ENCODE data around the gene STX16. TPM values are rescaled to one million over a fixed set of nuclear protein-coding genes. Genes with fewer than 3 reads are reported as not detected.

Gene STX16
- total RNA-seq, 1 experiment from 2014 or later = 97.0 TPM

- no peak for TF ChIP-seq CTCF (IDR thresholded peaks at IDR 0.05; ENCODE audit: insufficient read depth in 1 of 2, low read depth in 1 of 2, low read length in 1 of 2, severe bottlenecking in 1 of 2, unreplicated experiment in 1 of 2)
- no peaks in the 10 kb centered on the region for H3K4me1 Mint-ChIP-seq (ENCODE audit: low read depth, unreplicated experiment)
- no TSS peak for BruUV-seq (replicated peaks)
- H3K9me3 Mint-ChIP-seq (ENCODE audit: unreplicated experiment) = no peaks in the 10 kb centered on the region
- H3K27me3 Mint-ChIP-seq (ENCODE audit: insufficient read depth, unreplicated experiment) = peaks cover 3% of the 10 kb centered on the region
- Histone ChIP-seq H3K4me3 (ENCODE audit: low read depth, low read length) (no peak overlapping the region), H3K9me3 (no peaks in the 10 kb centered on the region), H3K36me3 (ENCODE audit: control insufficient read depth, insufficient read depth, low read length) (no peaks in the 10 kb centered on the region), H3K4me1 (peaks cover 8% of the 10 kb centered on the region), H3K27me3 (replicated peaks; ENCODE audit: control insufficient read depth, insufficient read depth, low read length) (no peaks in the 10 kb centered on the region; the same call in 1 of the 2 replicates)
- POLR2A ChIA-PET = no interaction called here
- H3K27ac Mint-ChIP-seq (ENCODE audit: unreplicated experiment) = no peak overlapping the region
- CTCF ChIA-PET = interaction anchor here (1.6 kb wide), 1 partner anchor 40 kb away, joined by 5 read pairs; the partner anchor contains the start of gene STX16
- H3K4me3 Mint-ChIP-seq (ENCODE audit: unreplicated experiment) = no peak overlapping the region
- H3K36me3 Mint-ChIP-seq (ENCODE audit: insufficient read depth, unreplicated experiment) = no peaks in the 10 kb centered on the region
- no peak for DNase-seq
- intact Hi-C loops (cut with micrococcal nuclease; ENCODE audit: unreplicated experiment) = no loop called here
These were observed 40.3 kb upstream of the STX16 start for GRCh38 chr20:58610811-58611210.

GRCh38 chr20:58611236-58612030 lies 39.6 kb upstream of the STX16 start:
- Mint-ChIP-seq H3K4me3 (ENCODE audit: unreplicated experiment) (no peak overlapping the region), H3K27ac (ENCODE audit: unreplicated experiment) (no peak overlapping the region), H3K9me3 (ENCODE audit: unreplicated experiment) (no peaks in the 10 kb centered on the region), H3K36me3 (ENCODE audit: insufficient read depth, unreplicated experiment) (no peaks in the 10 kb centered on the region), H3K4me1 (ENCODE audit: low read depth, unreplicated experiment) (no peaks in the 10 kb centered on the region), H3K27me3 (ENCODE audit: insufficient read depth, unreplicated experiment) (peaks cover 3% of the 10 kb centered on the region)
- no peaks in the 10 kb centered on the region for H3K36me3 ChIP-seq (ENCODE audit: control insufficient read depth, insufficient read depth, low read length)
- no TSS peak for BruUV-seq (replicated peaks)
- peak; percentile 31 to 53 for DNase-seq
- no peaks in the 10 kb centered on the region for H3K9me3 ChIP-seq
- intact Hi-C loops (cut with micrococcal nuclease; ENCODE audit: unreplicated experiment) = no loop called here
- H3K4me1 ChIP-seq = peaks cover 8% of the 10 kb centered on the region
- H3K27me3 ChIP-seq (replicated peaks; ENCODE audit: control insufficient read depth, insufficient read depth, low read length) = no peaks in the 10 kb centered on the region; the same call in 1 of the 2 replicates
- H3K4me3 ChIP-seq (ENCODE audit: low read depth, low read length) = no peak overlapping the region
- CTCF ChIA-PET = interaction anchor here (1.0 to 1.6 kb wide), 2 partner anchors 19 to 40 kb away, joined by 3 to 5 read pairs; partner anchors contain the start of gene STX16
- no peak for TF ChIP-seq CTCF (IDR thresholded peaks at IDR 0.05; ENCODE audit: insufficient read depth in 1 of 2, low read depth in 1 of 2, low read length in 1 of 2, severe bottlenecking in 1 of 2, unreplicated experiment in 1 of 2)
- POLR2A ChIA-PET = no interaction called here

DNA sequence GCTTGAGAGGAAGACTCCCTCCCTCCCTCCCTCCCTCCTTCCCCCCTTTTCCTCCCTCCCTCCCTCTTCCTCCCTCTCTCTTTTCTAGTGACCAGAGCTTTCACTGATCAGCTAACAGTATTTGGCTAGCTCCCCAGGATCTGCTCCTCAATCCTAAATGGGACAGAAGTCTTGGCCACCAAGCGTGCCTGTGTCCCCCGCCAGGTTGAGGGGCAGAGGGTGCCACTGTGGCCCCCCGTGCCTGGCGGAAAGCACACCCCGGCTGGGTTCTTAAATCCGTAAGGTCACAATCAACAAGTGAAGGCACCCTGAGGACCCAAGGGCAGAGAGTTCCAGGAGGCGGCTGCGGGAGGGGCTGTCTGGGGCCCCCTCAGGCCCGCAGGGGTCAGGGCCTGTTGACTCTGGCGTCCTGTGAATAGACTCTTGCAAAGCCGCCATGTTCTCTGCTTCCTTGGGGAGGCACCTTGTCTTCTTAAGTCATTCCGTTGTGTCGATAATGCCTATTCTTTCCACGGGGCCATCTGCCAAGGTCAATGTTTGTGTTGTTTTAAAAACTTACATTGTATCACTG lies 38.9 kb upstream of the STX16 start:
- H3K36me3 Mint-ChIP-seq (ENCODE audit: insufficient read depth, unreplicated experiment) = no peaks in the 10 kb centered on the region
- Histone ChIP-seq H3K9me3 (no peaks in the 10 kb centered on the region), H3K27me3 (replicated peaks; ENCODE audit: control insufficient read depth, insufficient read depth, low read length) (no peaks in the 10 kb centered on the region; the same call in 1 of the 2 replicates), H3K4me3 (ENCODE audit: low read depth, low read length) (no peak overlapping the region), H3K36me3 (ENCODE audit: control insufficient read depth, insufficient read depth, low read length) (no peaks in the 10 kb centered on the region), H3K4me1 (peaks cover 8% of the 10 kb centered on the region)
- intact Hi-C loops (cut with micrococcal nuclease; ENCODE audit: unreplicated experiment) = no loop called here
- H3K4me1 Mint-ChIP-seq (ENCODE audit: low read depth, unreplicated experiment) = no peaks in the 10 kb centered on the region
- no peak overlapping the region for H3K27ac Mint-ChIP-seq (ENCODE audit: unreplicated experiment)
- DNase-seq = no peak
- ChIA-PET CTCF (interaction anchor here (0.5 to 1.6 kb wide), 3 partner anchors 18 to 378 kb away, joined by 3 to 5 read pairs (median 4); partner anchors contain the start of gene STX16), POLR2A (interaction anchor here (0.5 kb wide), 1 partner anchor 19 kb away, joined by 4 read pairs; no protein-coding TSS in a partner anchor)
- no TSS peak for BruUV-seq (replicated peaks)
- H3K27me3 Mint-ChIP-seq (ENCODE audit: insufficient read depth, unreplicated experiment) = peaks cover 3% of the 10 kb centered on the region
- no peak overlapping the region for H3K4me3 Mint-ChIP-seq (ENCODE audit: unreplicated experiment)
- no peak for TF ChIP-seq CTCF (IDR thresholded peaks at IDR 0.05; ENCODE audit: insufficient read depth in 1 of 2, low read depth in 1 of 2, low read length in 1 of 2, severe bottlenecking in 1 of 2, unreplicated experiment in 1 of 2)
- H3K9me3 Mint-ChIP-seq (ENCODE audit: unreplicated experiment) = no peaks in the 10 kb centered on the region
